GM21528 (cell line): ENCODE results near the gene VSIG10L.

Source experiments
- ATAC-seq: cut with Tn5 transposase; IDR thresholded peaks from one replicate; pipeline ENCODE4 v1.9.1; 2021; ENCODE audit warnings: mild to moderate bottlenecking, moderate library complexity; ENCODE audit not compliant: unreplicated experiment, low FRiP score

Gene VSIG10L

DNA sequence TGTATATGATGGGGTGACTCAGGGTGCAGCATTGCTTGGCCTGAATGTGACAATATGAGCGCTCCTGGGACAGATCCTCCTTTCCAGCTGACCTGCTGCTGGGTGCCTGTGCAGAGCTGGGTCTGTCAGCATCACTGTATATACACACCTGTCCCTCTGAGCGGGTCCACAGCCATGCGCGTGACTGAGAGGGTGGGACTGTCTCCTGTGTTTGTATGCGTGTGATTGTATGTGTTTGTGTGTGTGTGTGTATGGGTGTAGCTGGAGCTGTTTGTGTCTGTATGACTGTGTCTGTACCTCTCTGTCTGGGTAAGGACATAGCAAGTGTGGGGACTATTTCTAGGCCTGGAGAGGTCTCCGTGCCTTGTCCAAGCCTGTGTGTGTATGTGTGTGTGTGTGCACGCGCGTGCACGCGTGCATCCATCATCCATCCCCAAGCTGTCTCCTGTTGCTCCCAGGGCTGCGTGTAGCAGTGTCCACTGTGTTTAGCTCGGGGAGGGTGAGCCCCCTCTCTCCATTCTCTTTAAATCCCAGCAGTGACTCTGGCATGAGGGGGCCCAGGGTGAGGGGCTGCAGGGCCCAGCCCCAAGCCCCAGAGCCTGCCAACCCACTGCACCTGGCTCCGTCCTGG, 22.2 kb downstream of the VSIG10L start:
- no peak for ATAC-seq

DNA sequence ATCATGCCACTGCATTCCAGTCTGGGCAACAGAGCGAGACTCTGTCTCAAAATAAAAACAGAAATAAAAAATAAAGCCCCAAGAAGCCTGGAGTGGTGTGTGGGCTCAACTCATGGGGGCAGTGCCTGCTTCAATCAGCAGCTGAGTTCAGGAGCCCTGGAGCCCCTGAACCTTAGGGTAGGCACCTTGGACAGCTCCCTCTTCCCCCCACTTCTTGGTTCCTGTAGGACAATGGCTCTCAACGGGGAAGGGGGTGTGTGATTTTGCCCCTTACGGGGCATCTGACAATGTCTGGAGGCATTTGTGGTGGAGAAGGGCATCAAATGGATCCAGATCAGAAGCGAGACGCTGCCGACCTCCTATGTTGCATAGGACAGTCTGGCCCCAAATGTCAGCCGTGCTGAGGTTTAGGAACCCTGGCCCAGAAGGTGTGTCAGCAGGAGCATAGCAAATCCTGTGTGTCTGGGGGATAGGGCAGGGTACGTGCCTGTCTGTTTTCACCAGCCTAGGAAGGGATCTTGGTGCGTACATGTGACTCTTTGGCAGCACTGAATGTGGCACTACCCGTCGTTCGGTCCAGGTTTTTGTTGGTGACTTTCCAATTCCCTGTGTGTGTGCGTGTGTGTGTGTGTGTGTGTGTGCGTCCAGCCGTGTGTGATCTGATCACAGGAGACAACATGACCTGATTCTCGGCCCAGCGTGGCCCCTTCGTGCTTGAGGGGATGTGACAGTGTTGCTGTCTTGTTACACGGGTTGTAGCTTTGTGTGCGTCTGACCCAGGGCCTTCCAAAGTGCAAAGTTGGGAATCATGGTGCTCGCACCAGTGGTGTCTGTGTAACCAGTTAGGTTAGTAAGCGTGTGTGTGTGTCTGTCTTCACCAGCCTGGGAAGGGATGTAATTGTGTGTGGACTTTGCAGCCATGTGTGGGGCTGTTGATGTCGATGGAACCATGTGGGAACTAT, 23.0 kb downstream of the VSIG10L start:
- ATAC-seq: no peak

DNA sequence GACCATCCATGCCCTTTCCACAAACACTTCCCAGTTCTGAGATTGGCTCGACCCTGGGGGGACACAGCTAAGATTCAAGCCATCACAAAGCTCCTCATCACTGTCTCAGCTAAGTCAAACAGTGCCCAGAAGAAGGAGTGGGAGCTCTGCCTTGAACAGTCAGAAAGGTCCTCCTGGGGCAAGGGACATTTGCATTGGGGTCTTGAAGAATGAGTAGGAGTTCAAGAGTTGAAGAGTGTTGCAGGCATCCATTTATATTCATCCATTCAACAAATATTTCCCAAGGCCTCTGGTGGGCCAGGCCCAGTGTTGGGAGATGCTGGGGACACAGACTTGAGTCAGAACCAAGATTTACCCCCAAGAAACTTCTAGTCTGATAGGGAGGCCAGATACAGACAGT, 24.0 kb downstream of the VSIG10L start:
- no peak for ATAC-seq

DNA sequence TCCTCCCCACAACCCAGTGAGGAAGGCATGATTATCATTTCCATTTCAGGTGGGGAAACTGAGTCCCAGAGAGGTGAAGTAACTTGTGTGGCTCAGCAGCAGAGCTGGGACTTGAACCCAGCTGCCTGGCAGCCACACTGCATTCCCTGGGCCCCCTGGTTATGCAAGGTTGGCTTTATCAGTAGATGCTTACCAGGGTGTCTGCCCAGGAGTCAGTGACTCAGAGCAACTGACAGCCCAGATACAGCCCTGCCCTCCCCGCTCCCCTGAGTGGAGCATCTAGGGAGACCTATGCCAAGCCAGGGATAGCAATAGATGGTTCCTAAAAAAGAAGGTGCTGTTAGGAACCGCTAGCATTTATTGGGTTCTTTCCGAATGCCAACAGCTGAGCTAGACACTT, 24.6 kb downstream of the VSIG10L start:
- no peak for ATAC-seq

DNA sequence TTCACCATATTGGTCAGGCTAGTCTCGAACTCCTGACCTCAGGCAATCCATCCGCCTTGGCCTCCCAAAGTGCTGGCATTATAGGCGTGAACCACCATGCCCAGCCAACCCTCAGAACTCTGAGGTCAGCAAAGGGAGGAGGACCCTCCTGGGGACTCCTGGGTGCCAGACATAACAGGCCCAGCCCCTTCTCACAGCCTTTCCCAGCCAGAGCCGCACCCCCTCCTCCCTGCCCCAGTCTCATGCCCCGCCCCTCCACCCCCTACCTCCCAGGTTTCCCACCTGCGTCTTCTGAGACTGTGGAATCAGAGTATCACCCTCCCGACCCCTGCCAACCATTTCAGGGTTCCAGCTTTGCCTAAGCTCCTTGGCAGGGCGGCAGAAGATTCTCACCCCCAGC, 25.3 kb downstream of the VSIG10L start:
- ATAC-seq: no peak

DNA sequence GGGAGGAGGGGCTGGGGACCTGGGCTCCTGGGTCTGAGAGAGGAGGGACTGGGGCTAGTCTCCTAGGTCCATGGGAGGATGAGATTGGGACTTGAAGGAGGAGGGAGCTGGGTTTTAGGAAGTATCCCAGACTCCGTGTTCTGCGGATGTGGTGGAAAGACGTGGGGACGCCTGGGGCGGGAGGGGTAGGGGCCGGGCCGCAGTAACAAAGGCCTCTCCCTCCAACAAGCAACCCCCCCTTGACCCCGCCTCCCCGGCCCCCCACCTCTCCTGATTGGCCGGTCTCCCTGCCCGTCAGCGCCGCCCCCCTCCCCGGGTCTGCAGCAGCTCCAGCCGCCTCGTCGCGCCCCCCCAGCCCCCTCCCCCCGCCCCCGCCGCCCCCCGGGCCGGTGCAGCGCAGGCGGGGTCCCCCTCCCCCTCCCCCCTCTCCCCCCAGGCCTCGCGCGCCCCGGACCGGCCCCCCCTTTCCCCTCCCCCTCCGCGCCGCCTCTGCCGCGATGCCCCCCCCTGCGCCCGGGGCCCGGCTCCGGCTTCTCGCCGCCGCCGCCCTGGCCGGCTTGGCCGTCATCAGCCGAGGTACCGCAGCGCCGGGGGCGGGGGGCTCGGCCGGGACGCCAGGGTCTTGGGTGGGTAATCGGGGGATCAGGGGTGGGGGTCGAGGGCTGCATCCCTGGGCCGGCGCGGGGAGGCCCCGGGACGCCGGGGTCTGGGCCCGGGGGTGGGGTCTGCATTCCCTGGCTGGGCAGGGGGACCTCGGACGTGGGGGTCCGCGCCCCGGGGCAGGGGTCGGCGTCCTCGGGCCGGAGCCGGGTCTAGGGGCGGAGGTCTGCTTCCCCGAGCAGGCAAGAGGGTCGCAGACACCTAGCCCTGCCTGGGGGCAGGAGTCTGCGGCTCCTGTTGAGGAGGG, 30.3 kb downstream of the VSIG10L start, which contains the start of gene IGLON5:
Gene IGLON5, plus strand, starts transcription at position 294 of the 907 bp plus-strand sequence. Its CDS starts 204 bp downstream, at position 498.
- no peak for ATAC-seq

DNA sequence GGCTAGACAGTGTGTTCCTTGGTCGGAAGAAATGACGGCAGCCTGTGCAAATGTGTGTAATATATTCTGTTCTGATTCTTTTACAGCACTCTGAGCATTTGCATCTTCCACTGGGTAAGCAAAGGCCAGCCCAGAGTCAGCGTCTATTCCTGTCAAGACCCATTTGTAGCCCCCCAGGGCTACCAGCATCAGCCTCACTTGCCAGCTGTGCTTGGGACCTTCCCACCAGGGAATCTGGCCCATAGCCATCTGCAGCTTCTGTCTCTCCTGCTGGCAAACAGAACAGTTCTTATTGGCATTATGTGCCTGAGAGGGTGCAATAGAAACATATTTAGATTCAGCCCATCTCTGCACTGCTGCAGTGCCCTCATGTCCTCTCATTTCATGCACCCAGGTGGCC, 36.5 kb downstream of the VSIG10L start:
- ATAC-seq: no peak

DNA sequence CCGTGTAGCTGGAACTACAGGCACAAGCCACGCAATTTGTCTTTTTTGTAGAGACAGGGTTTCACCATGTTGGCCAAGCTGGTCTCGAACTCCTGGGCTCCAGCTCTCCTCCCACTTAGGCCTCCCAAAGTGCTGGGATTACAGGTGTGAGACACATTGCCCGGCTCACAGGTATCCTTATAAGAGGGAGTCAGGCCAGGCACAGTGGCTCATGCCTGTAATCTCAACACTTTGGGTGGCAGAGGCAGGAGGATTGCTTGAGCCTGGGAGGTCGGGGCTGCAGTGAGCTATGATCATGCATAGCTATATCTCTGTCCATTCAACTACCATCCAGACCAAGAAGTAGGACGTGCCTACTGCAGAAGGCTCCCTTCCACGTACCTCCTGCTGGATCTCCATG, 40.7 kb downstream of the VSIG10L start:
- no peak for ATAC-seq

DNA sequence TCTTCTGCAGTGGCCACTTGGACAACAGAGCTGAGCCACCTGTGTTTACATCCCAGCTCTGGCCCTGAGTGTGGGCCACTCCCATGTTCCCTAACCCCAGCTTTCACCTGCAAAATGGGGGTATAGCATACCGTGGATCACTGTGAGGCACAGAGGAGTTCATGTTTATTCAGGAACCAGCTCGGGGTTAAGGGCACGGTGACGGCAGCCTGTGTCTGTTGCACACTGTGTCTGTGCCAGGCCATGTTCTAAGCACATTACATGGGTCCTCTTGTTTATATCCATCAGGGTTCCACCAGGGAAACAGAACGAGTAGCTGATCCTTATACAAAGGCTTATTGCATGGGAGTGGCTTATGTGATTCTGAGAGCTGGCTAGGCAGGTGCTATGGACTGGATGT, 44.5 kb downstream of the VSIG10L start:
- ATAC-seq: no peak

DNA sequence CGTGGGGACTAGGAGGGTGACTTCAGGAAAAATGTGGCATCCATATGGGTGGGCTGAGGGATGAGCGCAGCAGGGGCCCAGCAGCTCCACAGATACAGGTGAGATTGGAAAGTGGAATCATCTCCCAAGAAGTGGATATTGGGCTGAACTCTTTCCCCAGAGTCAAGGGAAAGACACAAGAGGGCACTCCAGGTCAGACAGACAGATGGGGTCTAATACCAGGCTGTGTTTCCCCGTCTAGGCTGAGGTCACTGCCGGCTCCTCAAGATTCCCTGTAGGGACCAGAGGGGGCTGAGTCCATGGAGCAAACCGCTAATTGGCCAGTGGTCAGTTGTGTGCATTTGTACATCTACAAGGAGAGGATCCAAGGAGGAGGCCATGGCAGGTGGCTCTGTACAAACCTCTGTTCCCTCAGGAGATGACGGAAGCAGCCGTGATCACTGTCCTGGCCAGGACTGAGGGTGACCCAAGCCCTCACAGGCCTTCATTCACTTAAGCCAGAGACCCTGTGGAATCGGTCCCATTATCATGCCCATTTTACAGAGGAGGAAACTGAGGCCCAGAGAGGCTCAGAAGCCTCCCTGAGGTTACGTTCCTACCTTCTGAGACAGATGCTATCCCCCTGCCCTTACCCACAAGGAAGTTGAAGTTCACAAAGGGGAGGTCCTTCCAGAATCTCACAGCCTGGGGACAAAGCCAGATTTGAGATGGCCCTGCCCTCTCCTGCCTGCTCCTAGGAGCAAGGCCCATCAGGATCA, 45.4 kb downstream of the VSIG10L start:
- ATAC-seq: no peak

DNA sequence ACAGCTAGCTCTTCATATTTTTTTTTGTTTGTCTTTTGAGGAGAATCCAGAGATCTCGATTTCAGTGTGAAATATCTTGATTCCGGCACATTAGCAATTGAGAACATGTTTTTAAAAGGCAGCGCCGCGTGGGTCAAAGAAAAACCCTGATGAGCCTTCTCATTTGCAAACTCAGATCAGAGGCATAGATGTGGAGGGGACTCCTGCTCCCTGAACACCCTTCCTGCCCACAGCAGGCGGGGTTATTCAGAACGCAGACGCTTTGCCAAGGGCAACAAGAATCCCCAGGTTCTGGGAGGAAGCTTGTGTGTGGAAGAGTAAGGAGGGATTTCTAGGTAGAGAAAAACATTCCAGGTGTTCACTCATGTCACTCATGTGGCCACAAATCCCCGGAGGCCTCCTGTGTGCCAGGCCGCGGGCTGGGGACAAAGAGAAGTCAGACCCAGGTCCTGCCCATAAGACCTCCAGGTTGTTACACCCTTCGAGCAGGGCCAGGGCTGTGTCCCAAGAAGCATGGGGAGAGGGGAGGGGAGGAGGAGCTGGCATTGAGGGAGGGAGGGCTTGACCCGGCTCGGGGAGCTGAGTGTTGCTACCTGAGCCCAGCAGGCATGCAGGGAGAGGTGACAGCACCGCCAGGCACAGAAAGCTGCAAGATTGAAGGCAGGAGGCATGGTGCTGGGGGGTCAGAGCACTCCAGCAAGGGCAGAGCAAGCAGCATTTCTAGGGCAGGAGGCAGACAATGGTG, 46.4 kb downstream of the VSIG10L start:
- no peak for ATAC-seq

DNA sequence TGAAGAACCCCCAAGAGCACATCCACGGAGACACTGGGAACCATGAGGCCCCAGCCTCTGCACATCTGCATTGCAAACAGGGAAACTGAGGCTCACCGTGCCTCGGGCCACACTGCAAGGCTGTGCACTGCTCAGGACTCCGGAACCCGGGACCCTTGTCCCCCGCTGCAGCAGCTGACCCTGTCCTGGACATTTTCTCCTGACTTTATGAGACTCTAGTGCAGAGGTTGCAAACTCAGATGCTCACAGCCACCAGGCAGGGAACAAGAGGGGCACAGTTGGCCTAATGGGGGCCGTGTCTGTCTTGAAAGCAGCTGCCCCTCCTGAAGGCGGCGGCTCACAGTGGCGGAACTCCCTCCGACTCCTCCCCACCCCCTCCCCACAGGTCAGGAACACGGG, 47.0 kb downstream of the VSIG10L start:
- ATAC-seq: no peak

DNA sequence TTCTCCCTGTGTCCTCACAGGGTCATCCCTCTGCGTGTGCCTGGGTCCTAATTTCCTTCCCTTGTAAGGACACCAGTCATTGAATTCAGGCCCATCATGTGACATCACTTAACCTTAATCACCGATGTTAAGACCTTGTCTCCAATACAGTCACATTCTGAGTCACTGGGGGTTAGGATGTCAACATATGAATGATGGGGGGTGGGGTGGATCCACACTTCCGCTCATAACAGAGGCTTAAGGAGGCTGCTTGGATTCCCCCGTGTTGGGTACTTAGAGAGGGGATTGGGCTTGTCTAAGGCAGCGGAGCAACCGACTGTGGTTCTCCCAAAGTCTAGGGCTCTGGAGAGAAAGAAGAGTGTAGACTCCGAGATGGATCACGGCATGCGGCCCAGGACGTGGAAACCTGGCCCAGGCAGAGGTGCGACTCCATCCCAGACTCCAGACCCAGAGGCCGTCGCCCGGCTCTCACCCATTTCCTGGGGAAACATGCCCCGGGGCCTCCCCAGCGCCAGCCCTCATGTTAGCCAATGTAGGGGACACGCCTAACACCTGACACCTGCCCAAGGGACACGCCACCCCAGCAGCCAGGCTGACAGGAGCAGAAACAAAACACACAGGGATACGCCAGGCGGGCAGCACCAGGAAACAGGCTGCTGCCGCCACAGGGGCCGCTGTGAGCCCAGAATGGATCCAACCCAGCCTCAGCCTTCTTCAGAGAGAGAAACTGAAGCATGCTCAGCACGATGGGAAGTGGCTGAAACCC, 47.5 kb downstream of the VSIG10L start:
- no peak for ATAC-seq

DNA sequence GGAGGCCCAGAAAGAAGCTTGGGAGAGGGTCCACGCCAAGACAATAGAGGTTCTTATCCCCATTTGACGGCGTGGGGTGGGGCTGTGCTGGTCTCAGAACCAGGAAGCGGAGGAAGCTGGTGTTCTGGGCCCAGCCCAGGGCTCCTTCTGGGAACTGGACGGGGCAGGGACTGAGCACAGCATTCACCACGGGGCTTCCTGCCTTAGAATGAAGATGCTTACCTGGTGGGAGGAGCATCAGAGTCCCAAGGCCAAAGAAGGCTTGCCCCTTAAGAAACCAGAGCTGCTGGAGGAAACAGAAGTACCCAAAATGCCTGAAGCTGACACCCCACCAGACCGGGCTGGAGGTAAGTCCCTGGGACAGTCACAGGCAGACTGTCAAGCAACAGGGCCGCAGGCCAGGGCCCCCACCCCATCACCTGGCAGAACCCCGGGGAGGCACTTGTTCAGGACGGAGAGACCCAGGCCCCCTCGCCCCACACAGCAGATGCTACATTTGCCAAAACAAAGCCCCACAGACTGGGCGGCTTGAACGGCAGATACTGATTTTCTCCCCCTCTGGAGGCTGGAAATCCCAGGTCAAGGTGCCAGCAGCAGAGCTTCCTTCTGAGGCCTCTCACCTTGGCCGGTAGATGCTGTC, 48.2 kb downstream of the VSIG10L start:
- ATAC-seq: no peak

DNA sequence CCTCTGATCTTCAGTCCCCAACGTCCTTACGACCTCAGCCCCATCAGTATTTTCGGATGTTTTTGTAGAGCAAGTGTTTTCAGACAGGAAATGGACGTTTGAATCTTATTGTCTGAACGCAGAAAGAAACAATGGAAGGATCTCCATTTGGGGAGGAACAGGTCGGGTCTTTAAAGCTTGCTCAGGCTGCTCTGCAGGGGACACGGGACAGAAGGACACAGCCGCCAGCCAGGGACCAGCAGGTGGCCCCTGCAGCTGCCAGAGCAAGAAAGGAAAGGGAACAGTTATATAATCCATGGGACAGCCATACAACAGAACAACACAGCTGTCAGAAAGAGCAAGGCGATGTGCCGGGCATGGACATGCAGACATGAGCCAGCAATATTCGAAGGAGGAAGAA, 49.0 kb downstream of the VSIG10L start:
- no peak for ATAC-seq

DNA sequence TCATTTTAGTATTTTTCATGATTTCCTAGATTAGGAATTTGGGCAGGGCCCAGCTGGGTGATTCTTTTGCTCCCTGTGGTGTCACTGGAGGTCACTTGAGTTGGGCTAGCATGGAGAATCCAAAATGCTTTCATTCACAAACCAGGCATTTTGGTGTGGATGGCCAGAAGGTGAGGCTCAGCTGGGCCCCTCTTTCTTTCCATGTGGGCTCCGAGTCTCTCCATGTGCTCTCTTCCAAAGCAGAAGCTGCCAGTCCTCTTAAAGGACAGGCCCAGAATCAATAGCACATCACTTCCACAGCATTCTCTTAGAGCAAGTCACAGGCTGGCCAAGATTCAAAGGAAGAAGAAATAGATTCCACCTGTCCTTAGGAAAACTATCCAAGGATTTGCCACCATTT, 52.3 kb downstream of the VSIG10L start:
- no peak for ATAC-seq

DNA sequence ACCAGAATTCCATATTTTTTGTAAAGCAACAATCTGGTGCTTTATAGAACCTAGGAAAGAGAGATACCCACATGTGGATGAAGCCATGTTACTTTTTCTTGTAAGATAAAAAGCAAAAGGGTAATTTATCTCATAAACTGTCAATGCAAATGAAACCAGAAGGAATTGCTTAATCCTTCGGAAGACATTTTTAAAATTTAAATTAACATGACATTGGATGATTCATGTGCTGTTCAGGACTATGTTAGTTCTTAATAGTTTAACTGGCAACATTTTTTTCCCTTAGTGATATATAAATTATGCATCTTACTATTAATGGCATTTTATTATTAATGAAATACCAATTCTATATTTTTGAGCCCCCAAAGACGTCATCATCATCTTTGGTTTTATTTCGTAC, 56.3 kb downstream of the VSIG10L start:
- no peak for ATAC-seq

DNA sequence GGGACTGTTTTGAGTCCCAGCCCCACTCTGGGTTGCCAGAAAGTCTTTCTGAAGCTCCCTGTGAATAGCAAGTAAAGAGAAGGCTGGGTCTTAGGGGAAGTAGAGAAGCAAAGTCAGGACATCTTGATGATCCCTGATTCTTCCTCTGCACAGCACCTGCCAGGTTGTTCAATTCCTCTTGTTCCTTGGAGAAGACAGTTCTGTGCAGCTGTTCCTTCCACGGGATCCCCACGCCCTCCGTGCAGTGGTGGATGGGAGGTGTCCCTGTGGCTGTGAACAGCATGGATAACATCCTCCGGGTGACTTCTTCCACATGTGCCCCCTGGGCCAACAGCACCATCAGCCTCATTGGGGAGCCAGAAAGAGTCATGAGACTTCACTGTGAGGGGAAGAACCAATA, 59.6 kb downstream of the VSIG10L start:
- no peak for ATAC-seq
